Measurements from ENCODE around the gene ROS1.
A peak's percentile ranks its signal among the peaks of the same experiment; 100 is the strongest.
"Not testable (repeated sequence)": the region's sequence is repeated elsewhere in the genome, so short reads cannot be mapped to it uniquely, and the experiment has no call there.

ROS1 gene

GRCh38 chr6:117425431-117426153, at the start of gene ROS1:
Gene ROS1 (minus strand): TSS chr6:117425942. CDS start chr6:117425656, 286 bp downstream.
- DNase-seq (ENCODE audit: low read depth in 3 of 3): no peak

- no peak for DNase-seq (ENCODE audit: low read depth in 3 of 3)
Observed at GRCh38 chr6:117473401-117473800, 47.7 kb upstream of the ROS1 start.

- DNase-seq (ENCODE audit: low read depth in 3 of 3): no peak
Observed at GRCh38 chr6:117472667-117473066, 46.9 kb upstream of the ROS1 start.

- no peak for DNase-seq (ENCODE audit: low read depth in 3 of 3)
Observed at GRCh38 chr6:117469791-117470190, 44.0 kb upstream of the ROS1 start.

- no peak for DNase-seq (ENCODE audit: low read depth in 3 of 3)
Observed at GRCh38 chr6:117469356-117469755, 43.6 kb upstream of the ROS1 start.

GRCh38 chr6:117468527-117468926, 42.8 kb upstream of the ROS1 start:
- not testable (repeated sequence) for DNase-seq (ENCODE audit: low read depth in 3 of 3)

GRCh38 chr6:117467876-117468275, 42.1 kb upstream of the ROS1 start:
- no peak for DNase-seq (ENCODE audit: low read depth in 3 of 3)

GRCh38 chr6:117465691-117466090, 39.9 kb upstream of the ROS1 start:
- no peak for DNase-seq (ENCODE audit: low read depth in 3 of 3)

GRCh38 chr6:117464700-117465099, 39.0 kb upstream of the ROS1 start:
- DNase-seq (ENCODE audit: low read depth in 3 of 3): no peak

- DNase-seq (ENCODE audit: low read depth in 3 of 3): no peak
Observed at GRCh38 chr6:117463762-117464665, 38.3 kb upstream of the ROS1 start.

- DNase-seq (ENCODE audit: low read depth in 3 of 3): no peak
Observed at GRCh38 chr6:117459204-117459944, 33.6 kb upstream of the ROS1 start.

- DNase-seq (ENCODE audit: low read depth in 3 of 3): no peak
Observed at GRCh38 chr6:117456998-117457397, 31.3 kb upstream of the ROS1 start.

- no peak for DNase-seq (ENCODE audit: low read depth in 3 of 3)
Observed at GRCh38 chr6:117456250-117456649, 30.5 kb upstream of the ROS1 start.

- DNase-seq (ENCODE audit: low read depth in 3 of 3): no peak
Observed at GRCh38 chr6:117451671-117452070, 25.9 kb upstream of the ROS1 start.

- DNase-seq (ENCODE audit: low read depth in 3 of 3): peak in 2 of 3 experiments; percentile 18 to 22
Observed at GRCh38 chr6:117449549-117450439, 24.1 kb upstream of the ROS1 start.

- no peak for DNase-seq (ENCODE audit: low read depth in 3 of 3)
Observed at GRCh38 chr6:117448732-117449485, 23.2 kb upstream of the ROS1 start.

- no peak for DNase-seq (ENCODE audit: low read depth in 3 of 3)
Observed at GRCh38 chr6:117448011-117448410, 22.3 kb upstream of the ROS1 start.

GRCh38 chr6:117446861-117447260, 21.1 kb upstream of the ROS1 start:
- DNase-seq (ENCODE audit: low read depth in 3 of 3): no peak

GRCh38 chr6:117444600-117444999, 18.9 kb upstream of the ROS1 start:
- DNase-seq (ENCODE audit: low read depth in 3 of 3): no peak

- not testable (repeated sequence) for DNase-seq (ENCODE audit: low read depth in 3 of 3)
Observed at GRCh38 chr6:117442313-117442712, 16.6 kb upstream of the ROS1 start.

Measured in stimulated activated CD4-positive, alpha-beta T cell treated with anti-CD3 and anti-CD28 coated beads, TNF-alpha, amount 100 ng/mL, for 4 hours (primary cell).